Neural cell (in vitro differentiated cells): ENCODE data around the gene SPATA31C2. TPM values are rescaled to one million over a fixed set of nuclear protein-coding genes. Genes with fewer than 3 reads are reported as not detected.

Experiments used
- H2AFZ ChIP-seq: fragments of 200-600, 300-800 bp; sonication (generic), shearing (Covaris generic); 2 replicates; pipeline ENCODE4 v1.6.0; 2014; ENCODE audit warnings: low read depth, mild to moderate bottlenecking, antibody characterized with exemption, low read length, moderate library complexity
- H3F3A ChIP-seq: fragments of 200-600 bp; shearing (Covaris generic); 2 replicates; pipeline ENCODE4 v1.6.1; 2016; ENCODE audit warnings: mild to moderate bottlenecking, moderate library complexity, mixed read lengths, antibody characterized with exemption, low read length; ENCODE audit not compliant: insufficient read depth, poor library complexity, severe bottlenecking
- H3K27ac ChIP-seq: fragments of 200-600, 300-800 bp; sonication (generic), shearing (Covaris generic); 2 replicates; pipeline ENCODE4 v1.5.1; 2014; ENCODE audit warnings: mild to moderate bottlenecking, low read length, moderate library complexity
- H3K27me3 ChIP-seq: fragments of 300-800, 200-600 bp; sonication (generic), shearing (Covaris generic); 2 replicates; pipeline ENCODE4 v1.6.0; 2014; ENCODE audit warnings: mild to moderate bottlenecking, low read depth, low read length, moderate library complexity; ENCODE audit not compliant: insufficient read depth
- H3K36me3 ChIP-seq: fragments of 300-800, 200-600 bp; sonication (generic), shearing (Covaris generic); 2 replicates; pipeline ENCODE4 v1.5.1; 2014; ENCODE audit warnings: mild to moderate bottlenecking, antibody characterized with exemption, low read length, moderate library complexity; ENCODE audit not compliant: insufficient read depth
- H3K4me2 ChIP-seq: fragments of 300-800, 200-600 bp; sonication (generic), shearing (Covaris generic); 2 replicates; pipeline ENCODE4 v1.6.0; 2014; ENCODE audit warnings: mild to moderate bottlenecking, low read length
- H3K4me3 ChIP-seq: fragments of 300-800, 200-600 bp; sonication (generic), shearing (Covaris generic); 2 replicates; pipeline ENCODE4 v1.5.1; 2014; ENCODE audit warnings: mild to moderate bottlenecking, low read length, moderate library complexity
- H3K79me2 ChIP-seq: fragments of 200-600 bp; shearing (Covaris generic); replicated peaks from 2 replicates; pipeline ENCODE4 v1.6.0; 2014; ENCODE audit warnings: mild to moderate bottlenecking, low read length, moderate library complexity; ENCODE audit not compliant: insufficient read depth
- H3K9ac ChIP-seq: fragments of 300-800, 200-600 bp; sonication (generic), shearing (Covaris generic); 2 replicates; pipeline ENCODE4 v1.6.1; 2016; ENCODE audit warnings: mild to moderate bottlenecking, low read length, mixed read lengths
- H3K9me2 ChIP-seq: fragments of 200-600 bp; shearing (Covaris generic); 2 replicates; pipeline ENCODE4 v1.6.1; 2016; ENCODE audit warnings: mild to moderate bottlenecking, low read length, mixed read lengths; ENCODE audit not compliant: insufficient read depth
- H3K9me3 ChIP-seq: fragments of 200-600, 300-800 bp; sonication (generic), shearing (Covaris generic); 2 replicates; pipeline ENCODE4 v1.6.1; 2016; ENCODE audit warnings: mild to moderate bottlenecking, mixed run types, low read length, moderate library complexity, mixed read lengths
- H4K20me1 ChIP-seq: fragments of 200-600 bp; shearing (Covaris generic); 2 replicates; pipeline ENCODE4 v1.6.1; 2016; ENCODE audit warnings: mild to moderate bottlenecking, mixed run types; ENCODE audit not compliant: insufficient read depth
- CTCF ChIP-seq: fragments of 450-650 bp; IDR thresholded peaks from 2 replicates; pipeline ENCODE4 v1.5.1; 2014; ENCODE audit warnings: antibody characterized with exemption, mild to moderate bottlenecking, moderate library complexity; ENCODE audit not compliant: poor library complexity, severe bottlenecking
- EP300 ChIP-seq: fragments of 450-650 bp; conservative IDR thresholded peaks from 2 replicates; pipeline ENCODE4 v1.6.1; 2014; ENCODE audit warnings: antibody characterized with exemption, mild to moderate bottlenecking, moderate library complexity; ENCODE audit not compliant: poor library complexity, severe bottlenecking
- EZH2 ChIP-seq: fragments of 200-600, 300-800 bp; shearing (Covaris generic), sonication (generic); IDR thresholded peaks from 2 replicates; pipeline ENCODE4 v1.6.1; 2014; ENCODE audit warnings: antibody characterized with exemption, low read length, borderline replicate concordance, mild to moderate bottlenecking; ENCODE audit not compliant: insufficient read depth, poor library complexity, severe bottlenecking
- MXI1 ChIP-seq: fragments of 450-650 bp; conservative IDR thresholded peaks from 2 replicates; pipeline ENCODE4 v1.6.1; 2014; ENCODE audit warnings: antibody characterized with exemption, mild to moderate bottlenecking; ENCODE audit not compliant: poor library complexity, severe bottlenecking
- POLR2AphosphoS5 ChIP-seq: IDR thresholded peaks from 2 replicates; pipeline ENCODE4 v1.6.1; 2012
- RAD21 ChIP-seq: fragments of 450-650 bp; conservative IDR thresholded peaks from 2 replicates; pipeline ENCODE4 v1.6.1; 2014; ENCODE audit warnings: antibody characterized with exemption, mild to moderate bottlenecking, moderate library complexity
- SMC3 ChIP-seq: fragments of 450-650 bp; conservative IDR thresholded peaks from 2 replicates; pipeline ENCODE4 v1.6.1; 2014; ENCODE audit warnings: antibody characterized with exemption, mild to moderate bottlenecking, moderate library complexity; ENCODE audit not compliant: poor library complexity
- TAF1 ChIP-seq: IDR thresholded peaks from 2 replicates; pipeline ENCODE4 v1.6.1; 2012; ENCODE audit warnings: low read depth
- polyA plus RNA-seq: library from polyadenylated mRNA; depleted of rRNA; stranded (reverse); fragments of >200 nt; gene quantifications from 2 replicates; pipeline ENCODE4 v1.2.3, GENCODE V29; 2014
- TF ChIP-seq, protein P1 (sequence below): IDR thresholded peaks from 2 replicates; pipeline ENCODE4 v1.6.1; 2012; ENCODE audit warnings: borderline replicate concordance

The SPATA31C2 gene
- polyA plus RNA-seq, 1 donor from 2014 or later: not detected

DNA sequence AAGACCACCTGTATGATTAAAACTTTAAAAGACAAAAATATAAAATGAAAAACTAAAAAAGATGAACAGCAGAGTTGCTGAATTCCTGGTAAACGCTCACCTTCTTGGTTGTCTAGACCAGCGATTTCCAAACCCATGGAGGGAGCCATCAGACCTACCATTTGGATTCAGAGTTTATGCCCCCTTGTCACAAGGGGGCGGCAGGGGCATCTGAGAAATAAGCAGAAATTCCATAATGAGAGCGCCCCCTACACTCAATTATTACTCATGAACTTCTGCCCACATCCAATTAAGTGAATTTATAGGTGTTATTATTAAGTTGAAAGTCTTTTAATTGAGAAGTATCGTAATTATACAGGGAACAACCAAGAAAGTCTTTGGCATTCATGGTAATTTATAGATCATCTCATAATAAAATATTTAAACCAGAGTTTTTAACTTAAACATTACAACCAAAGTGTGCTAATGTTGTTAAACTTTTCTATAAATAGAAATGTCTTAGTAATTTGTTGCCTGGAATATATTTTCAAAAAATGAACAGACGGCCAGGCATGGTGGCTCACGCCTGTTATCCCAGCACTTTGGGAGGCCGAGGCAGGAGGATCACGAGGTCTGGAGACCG lies 35.2 kb upstream of the SPATA31C2 start:
- H3F3A ChIP-seq: no peaks in the 10 kb centered on the region
- no peak overlapping the region for H3K4me2 ChIP-seq
- no peak overlapping the region for H3K27ac ChIP-seq
- H3K4me3 ChIP-seq: no peak overlapping the region
- no peak overlapping the region for H2AFZ ChIP-seq
- no peak for TF ChIP-seq TAF1
- no peak for TF ChIP-seq EZH2
- TF ChIP-seq EP300: no peak
- TF ChIP-seq SMC3: no peak
- no peak for TF ChIP-seq RAD21
- no peak for TF ChIP-seq CTCF
- TF ChIP-seq, protein P1, sequence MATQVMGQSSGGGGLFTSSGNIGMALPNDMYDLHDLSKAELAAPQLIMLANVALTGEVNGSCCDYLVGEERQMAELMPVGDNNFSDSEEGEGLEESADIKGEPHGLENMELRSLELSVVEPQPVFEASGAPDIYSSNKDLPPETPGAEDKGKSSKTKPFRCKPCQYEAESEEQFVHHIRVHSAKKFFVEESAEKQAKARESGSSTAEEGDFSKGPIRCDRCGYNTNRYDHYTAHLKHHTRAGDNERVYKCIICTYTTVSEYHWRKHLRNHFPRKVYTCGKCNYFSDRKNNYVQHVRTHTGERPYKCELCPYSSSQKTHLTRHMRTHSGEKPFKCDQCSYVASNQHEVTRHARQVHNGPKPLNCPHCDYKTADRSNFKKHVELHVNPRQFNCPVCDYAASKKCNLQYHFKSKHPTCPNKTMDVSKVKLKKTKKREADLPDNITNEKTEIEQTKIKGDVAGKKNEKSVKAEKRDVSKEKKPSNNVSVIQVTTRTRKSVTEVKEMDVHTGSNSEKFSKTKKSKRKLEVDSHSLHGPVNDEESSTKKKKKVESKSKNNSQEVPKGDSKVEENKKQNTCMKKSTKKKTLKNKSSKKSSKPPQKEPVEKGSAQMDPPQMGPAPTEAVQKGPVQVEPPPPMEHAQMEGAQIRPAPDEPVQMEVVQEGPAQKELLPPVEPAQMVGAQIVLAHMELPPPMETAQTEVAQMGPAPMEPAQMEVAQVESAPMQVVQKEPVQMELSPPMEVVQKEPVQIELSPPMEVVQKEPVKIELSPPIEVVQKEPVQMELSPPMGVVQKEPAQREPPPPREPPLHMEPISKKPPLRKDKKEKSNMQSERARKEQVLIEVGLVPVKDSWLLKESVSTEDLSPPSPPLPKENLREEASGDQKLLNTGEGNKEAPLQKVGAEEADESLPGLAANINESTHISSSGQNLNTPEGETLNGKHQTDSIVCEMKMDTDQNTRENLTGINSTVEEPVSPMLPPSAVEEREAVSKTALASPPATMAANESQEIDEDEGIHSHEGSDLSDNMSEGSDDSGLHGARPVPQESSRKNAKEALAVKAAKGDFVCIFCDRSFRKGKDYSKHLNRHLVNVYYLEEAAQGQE: no peak
- no peak for TF ChIP-seq MXI1
- TF ChIP-seq POLR2AphosphoS5: no peak
- H4K20me1 ChIP-seq: no peaks in the 10 kb centered on the region
- H3K9ac ChIP-seq: no peak overlapping the region
- H3K36me3 ChIP-seq: no peaks in the 10 kb centered on the region
- no peaks in the 10 kb centered on the region for H3K79me2 ChIP-seq
- no peaks in the 10 kb centered on the region for H3K27me3 ChIP-seq
- H3K9me2 ChIP-seq: no peaks in the 10 kb centered on the region
- no peaks in the 10 kb centered on the region for H3K9me3 ChIP-seq

DNA sequence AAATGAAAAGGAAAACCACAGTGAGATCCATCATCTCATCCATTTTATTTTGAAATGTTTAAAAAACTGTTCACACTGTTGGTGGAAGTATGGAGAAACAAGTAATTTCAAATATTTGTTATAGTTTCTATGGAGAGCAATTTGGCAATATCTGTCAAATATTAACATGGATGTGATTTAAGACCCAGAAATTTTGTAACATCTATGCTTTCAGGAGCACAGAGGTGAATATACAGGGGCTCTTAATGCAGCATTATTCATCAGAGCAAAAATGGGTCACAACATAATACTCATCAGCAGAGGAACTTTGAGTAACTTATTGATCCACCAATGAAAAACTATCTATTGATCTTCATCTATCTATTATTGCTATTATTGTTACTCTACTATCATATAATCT lies 31.4 kb upstream of the SPATA31C2 start:
- no peak overlapping the region for H2AFZ ChIP-seq
- H3K27me3 ChIP-seq: no peaks in the 10 kb centered on the region
- no peaks in the 10 kb centered on the region for H3K9me3 ChIP-seq
- no peak for TF ChIP-seq POLR2AphosphoS5
- TF ChIP-seq TAF1: no peak
- TF ChIP-seq, protein P1: no peak
- no peak for TF ChIP-seq EZH2
- no peak for TF ChIP-seq CTCF
- no peak overlapping the region for H3K27ac ChIP-seq
- no peak overlapping the region for H3K4me2 ChIP-seq
- no peak overlapping the region for H3K4me3 ChIP-seq
- H3F3A ChIP-seq: no peaks in the 10 kb centered on the region
- H4K20me1 ChIP-seq: no peaks in the 10 kb centered on the region
- no peak overlapping the region for H3K9ac ChIP-seq
- no peaks in the 10 kb centered on the region for H3K9me2 ChIP-seq
- H3K36me3 ChIP-seq: no peaks in the 10 kb centered on the region
- no peaks in the 10 kb centered on the region for H3K79me2 ChIP-seq
